ACC112 (cell line): Measurements from ENCODE around the gene VAMP5.
"Not testable (repeated sequence)": the region's sequence is repeated elsewhere in the genome, so short reads cannot be mapped to it uniquely, and the experiment has no call there.

Source experiments
- H2AFZ ChIP-seq: fragments of 200-600 bp; sonication (generic); one replicate; pipeline ENCODE4 v1.6.0; 2017; ENCODE audit warnings: antibody characterized with exemption, low read length; ENCODE audit not compliant: unreplicated experiment
- H3K27ac ChIP-seq: fragments of 200-600 bp; sonication (generic); 2 replicates; pipeline ENCODE4 v1.5.1; 2014; ENCODE audit warnings: low read depth, mild to moderate bottlenecking, antibody characterized with exemption, low read length, moderate library complexity
- H3K27me3 ChIP-seq: fragments of 200-600 bp; sonication (generic); 2 replicates; pipeline ENCODE4 v1.6.1; 2014; ENCODE audit warnings: mild to moderate bottlenecking, antibody characterized with exemption, low read length, moderate library complexity, mixed read lengths; ENCODE audit not compliant: insufficient read depth
- H3K36me3 ChIP-seq: fragments of 200-600 bp; sonication (generic); 2 replicates; pipeline ENCODE4 v1.6.1; 2016; ENCODE audit warnings: mild to moderate bottlenecking, antibody characterized with exemption, low read length, moderate library complexity, mixed read lengths; ENCODE audit not compliant: insufficient read depth
- H3K4me1 ChIP-seq: fragments of 200-600 bp; sonication (generic); one replicate; pipeline ENCODE4 v1.6.1; 2016; ENCODE audit warnings: low read length, mixed read lengths; ENCODE audit not compliant: insufficient read depth, unreplicated experiment, control insufficient read depth
- H3K4me3 ChIP-seq: fragments of 200-600 bp; sonication (generic); 2 replicates; pipeline ENCODE4 v1.5.1; 2014; ENCODE audit warnings: mild to moderate bottlenecking, low read depth, low read length
- H3K79me2 ChIP-seq: fragments of 200-600 bp; sonication (generic); one replicate; pipeline ENCODE4 v1.6.0; 2016; ENCODE audit warnings: low read length; ENCODE audit not compliant: control insufficient read depth, unreplicated experiment, insufficient read depth

VAMP5 gene

GRCh38 chr2:85542777-85543176 is 41.5 kb upstream of the VAMP5 start:
- H3K4me1 ChIP-seq, result peaks cover 16% of the 10 kb centered on the region
- peak overlapping the region; percentile 2; the same call in 1 of the 2 replicates for H3K27ac ChIP-seq
- H3K79me2 ChIP-seq, result peaks cover 52% of the 10 kb centered on the region
- H3K4me3 ChIP-seq, result peak overlapping the region; percentile 90
- H3K36me3 ChIP-seq, result peaks cover 53% of the 10 kb centered on the region
- H3K27me3 ChIP-seq, result no peaks in the 10 kb centered on the region
- H2AFZ ChIP-seq, result no peak overlapping the region

- H3K27ac ChIP-seq, result peak overlapping the region; percentile 13; the same call in 1 of the 2 replicates
These were observed 40.0 kb upstream of the VAMP5 start for GRCh38 chr2:85544254-85544691.

GRCh38 chr2:85544915-85545779 is 39.1 kb upstream of the VAMP5 start:
- 0 out of 2 replicates have a peak overlapping the region, but pooled peaks have one; percentile 13 for H3K27ac ChIP-seq
- not testable (repeated sequence) for H3K4me3 ChIP-seq, H3K27me3 ChIP-seq, H2AFZ ChIP-seq
- peaks cover 32% of the 10 kb centered on the region for H3K79me2 ChIP-seq
- H3K4me1 ChIP-seq, result peaks cover 33% of the 10 kb centered on the region
- H3K36me3 ChIP-seq, result peaks cover 50% of the 10 kb centered on the region

More at GRCh38 chr2:85544254-85544691, 40.0 kb upstream of the VAMP5 start:
- H3K4me3 ChIP-seq, H3K27me3 ChIP-seq, H2AFZ ChIP-seq: not testable (repeated sequence)
- Histone ChIP-seq H3K4me1 (peaks cover 24% of the 10 kb centered on the region), H3K36me3 (peaks cover 53% of the 10 kb centered on the region), H3K79me2 (peaks cover 41% of the 10 kb centered on the region)

- peaks cover 37% of the 10 kb centered on the region for H3K4me1 ChIP-seq
- no peak overlapping the region for H2AFZ ChIP-seq
- peaks cover 26% of the 10 kb centered on the region for H3K79me2 ChIP-seq
- H3K4me3 ChIP-seq, result no peak overlapping the region
- H3K36me3 ChIP-seq, result peaks cover 47% of the 10 kb centered on the region
- no peak overlapping the region for H3K27ac ChIP-seq
- no peaks in the 10 kb centered on the region for H3K27me3 ChIP-seq
These were observed 38.4 kb upstream of the VAMP5 start for GRCh38 chr2:85545780-85546240.

GRCh38 chr2:85547089-85547858 is 37.0 kb upstream of the VAMP5 start:
- Histone ChIP-seq H3K27ac (peak overlapping the region; percentile 21), H3K4me3 (no peak overlapping the region), H3K36me3 (peaks cover 40% of the 10 kb centered on the region), H3K79me2 (peaks cover 11% of the 10 kb centered on the region), H3K27me3 (no peaks in the 10 kb centered on the region), H3K4me1 (peaks cover 29% of the 10 kb centered on the region), H2AFZ (no peak overlapping the region)

- Histone ChIP-seq H3K27ac (peak overlapping the region; percentile 75; the same call in 1 of the 2 replicates), H3K27me3 (no peaks in the 10 kb centered on the region), H2AFZ (no peak overlapping the region), H3K4me1 (peaks cover 21% of the 10 kb centered on the region), H3K4me3 (no peak overlapping the region), H3K36me3 (peaks cover 32% of the 10 kb centered on the region), H3K79me2 (peaks cover 3% of the 10 kb centered on the region)
These were observed 36.2 kb upstream of the VAMP5 start for GRCh38 chr2:85547859-85548607.

- Histone ChIP-seq H3K4me3 (no peak overlapping the region), H2AFZ (no peak overlapping the region), H3K27ac (peak overlapping the region; percentile 75; the same call in 1 of the 2 replicates), H3K27me3 (no peaks in the 10 kb centered on the region), H3K4me1 (peaks cover 21% of the 10 kb centered on the region), H3K36me3 (peaks cover 29% of the 10 kb centered on the region), H3K79me2 (no peaks in the 10 kb centered on the region)
These were observed 35.7 kb upstream of the VAMP5 start for GRCh38 chr2:85548608-85548900.

GRCh38 chr2:85549095-85549494 is 35.1 kb upstream of the VAMP5 start:
- no peak overlapping the region for H3K4me3 ChIP-seq
- peaks cover 31% of the 10 kb centered on the region for H3K36me3 ChIP-seq
- no peaks in the 10 kb centered on the region for H3K79me2 ChIP-seq
- no peak overlapping the region for H2AFZ ChIP-seq
- peaks cover 21% of the 10 kb centered on the region for H3K4me1 ChIP-seq
- no peaks in the 10 kb centered on the region for H3K27me3 ChIP-seq
- peak overlapping the region; percentile 75 for H3K27ac ChIP-seq

- Histone ChIP-seq H3K27me3 (no peaks in the 10 kb centered on the region), H3K4me1 (peaks cover 21% of the 10 kb centered on the region), H3K4me3 (no peak overlapping the region), H2AFZ (no peak overlapping the region), H3K27ac (peak overlapping the region; percentile 75), H3K36me3 (peaks cover 31% of the 10 kb centered on the region), H3K79me2 (no peaks in the 10 kb centered on the region)
These were observed 34.4 kb upstream of the VAMP5 start for GRCh38 chr2:85549826-85550225.

GRCh38 chr2:85550486-85550885 is 33.7 kb upstream of the VAMP5 start:
- Histone ChIP-seq H3K4me1 (peaks cover 21% of the 10 kb centered on the region), H2AFZ (no peak overlapping the region), H3K36me3 (peaks cover 30% of the 10 kb centered on the region), H3K27me3 (no peaks in the 10 kb centered on the region), H3K79me2 (no peaks in the 10 kb centered on the region), H3K27ac (peak overlapping the region; percentile 75), H3K4me3 (no peak overlapping the region)
